GM21723 (cell line): ENCODE results near the gene DRC7.

ENCODE experiments used
- ATAC-seq: cut with Tn5 transposase; IDR thresholded peaks from one replicate; pipeline ENCODE4 v1.9.1; 2021; ENCODE audit warnings: mild to moderate bottlenecking, moderate library complexity; ENCODE audit not compliant: unreplicated experiment

The DRC7 gene

DNA sequence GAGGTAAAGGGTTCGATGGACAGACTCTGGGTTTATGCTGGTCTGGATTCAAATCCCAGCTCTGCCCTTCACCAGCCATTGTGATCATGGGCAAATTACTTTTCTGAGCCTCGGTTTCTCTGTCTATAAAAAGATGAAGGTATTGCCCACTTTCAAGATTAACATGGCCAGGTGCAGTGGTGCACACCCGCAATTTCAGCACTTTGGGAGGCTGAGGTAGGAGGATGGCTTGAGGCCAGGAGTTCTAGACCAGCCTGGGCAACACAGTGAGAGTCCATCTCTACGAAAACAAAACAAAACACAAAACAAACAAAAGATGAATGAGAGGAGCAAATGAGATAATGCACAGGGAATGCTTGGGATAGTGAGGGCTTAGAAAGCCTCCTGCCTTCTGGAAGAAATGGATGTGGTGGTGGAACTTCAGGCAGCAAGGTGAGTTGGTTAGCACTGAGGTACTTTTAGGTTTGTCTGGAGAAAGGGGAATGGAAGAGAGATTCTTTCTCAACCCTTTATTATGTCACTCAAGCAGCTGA, 18.0 kb upstream of the DRC7 start:
- no peak for ATAC-seq

GRCh38 chr16:57677622-57678369, 16.8 kb upstream of the DRC7 start:
- ATAC-seq = no peak

DNA sequence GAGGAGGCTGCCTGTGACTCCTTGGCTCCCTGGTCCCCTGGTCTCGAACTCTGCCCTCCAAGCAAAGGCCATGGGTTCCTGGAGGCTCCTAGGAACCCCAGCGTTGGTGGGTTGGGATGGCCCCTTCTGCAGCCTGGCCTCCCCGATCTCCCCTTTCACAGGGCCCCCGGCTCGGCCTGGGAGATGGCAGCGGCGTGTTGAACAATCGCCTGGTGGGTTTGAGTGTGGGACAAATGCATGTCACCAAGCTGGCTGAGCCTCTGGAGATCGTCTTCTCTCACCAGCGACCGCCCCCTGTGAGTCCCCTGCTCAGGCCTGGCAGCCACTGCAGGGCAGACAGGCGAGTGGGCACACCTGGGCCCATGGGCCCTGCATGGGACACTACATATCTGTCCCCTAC, 15.6 kb upstream of the DRC7 start:
- no peak for ATAC-seq

DNA sequence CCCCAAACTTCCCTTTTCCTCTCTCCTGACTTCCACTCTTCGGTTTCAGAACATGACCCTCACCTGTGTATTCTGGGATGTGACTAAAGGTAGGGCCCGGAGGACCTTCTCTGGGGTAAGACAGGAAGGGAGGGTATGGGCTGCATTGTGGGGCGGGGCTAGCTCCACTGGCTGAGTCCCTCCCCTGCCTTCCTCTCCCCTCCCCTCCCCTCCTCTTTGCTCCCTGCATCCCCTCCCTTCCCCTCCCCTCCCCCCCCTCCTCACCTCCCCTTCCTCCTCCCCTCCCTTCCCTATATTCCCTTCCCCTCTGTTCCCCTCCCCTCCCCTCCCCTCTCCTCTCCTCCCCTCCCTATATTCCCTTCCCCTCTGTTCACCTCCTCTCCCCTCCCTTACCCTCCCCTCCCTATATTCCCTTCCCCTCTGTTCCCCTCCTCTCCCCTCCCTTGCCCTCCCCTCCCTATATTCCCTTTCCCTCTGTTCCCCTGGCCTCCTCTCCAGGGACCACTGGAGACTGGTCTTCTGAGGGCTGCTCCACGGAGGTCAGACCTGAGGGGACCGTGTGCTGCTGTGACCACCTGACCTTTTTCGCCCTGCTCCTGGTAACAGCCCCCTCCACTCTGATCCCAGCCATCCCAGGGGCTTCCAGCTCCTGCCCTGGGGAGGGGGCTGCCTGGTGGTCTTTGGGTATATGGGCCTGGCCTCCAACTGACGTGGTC, 14.7 kb upstream of the DRC7 start:
- ATAC-seq = no peak

DNA sequence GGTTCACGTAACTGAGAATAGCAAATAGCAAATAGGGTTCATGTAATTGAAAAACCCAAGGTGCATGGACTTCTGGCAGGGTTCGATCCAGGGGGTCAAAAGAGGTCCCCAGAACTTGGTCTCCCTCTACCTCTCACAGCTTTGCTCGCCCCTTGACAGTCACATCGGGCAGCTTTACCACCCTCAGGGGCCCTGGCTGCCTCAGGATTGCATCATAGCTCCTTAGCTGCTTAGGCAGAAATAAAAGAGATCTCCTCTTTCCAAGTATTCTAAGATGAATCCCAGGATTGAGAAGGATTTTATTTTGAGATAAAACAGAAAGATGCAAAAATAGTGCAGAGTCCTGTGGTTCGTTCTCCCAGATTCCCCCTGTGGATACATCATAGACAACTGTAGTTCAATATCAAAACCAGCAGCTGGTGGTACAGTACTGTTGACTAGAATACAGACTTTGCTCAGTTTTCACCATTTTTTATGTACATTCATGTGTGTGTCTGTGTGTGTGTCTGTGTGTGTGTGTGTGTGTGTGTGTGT, 13.7 kb upstream of the DRC7 start:
- ATAC-seq = no peak

DNA sequence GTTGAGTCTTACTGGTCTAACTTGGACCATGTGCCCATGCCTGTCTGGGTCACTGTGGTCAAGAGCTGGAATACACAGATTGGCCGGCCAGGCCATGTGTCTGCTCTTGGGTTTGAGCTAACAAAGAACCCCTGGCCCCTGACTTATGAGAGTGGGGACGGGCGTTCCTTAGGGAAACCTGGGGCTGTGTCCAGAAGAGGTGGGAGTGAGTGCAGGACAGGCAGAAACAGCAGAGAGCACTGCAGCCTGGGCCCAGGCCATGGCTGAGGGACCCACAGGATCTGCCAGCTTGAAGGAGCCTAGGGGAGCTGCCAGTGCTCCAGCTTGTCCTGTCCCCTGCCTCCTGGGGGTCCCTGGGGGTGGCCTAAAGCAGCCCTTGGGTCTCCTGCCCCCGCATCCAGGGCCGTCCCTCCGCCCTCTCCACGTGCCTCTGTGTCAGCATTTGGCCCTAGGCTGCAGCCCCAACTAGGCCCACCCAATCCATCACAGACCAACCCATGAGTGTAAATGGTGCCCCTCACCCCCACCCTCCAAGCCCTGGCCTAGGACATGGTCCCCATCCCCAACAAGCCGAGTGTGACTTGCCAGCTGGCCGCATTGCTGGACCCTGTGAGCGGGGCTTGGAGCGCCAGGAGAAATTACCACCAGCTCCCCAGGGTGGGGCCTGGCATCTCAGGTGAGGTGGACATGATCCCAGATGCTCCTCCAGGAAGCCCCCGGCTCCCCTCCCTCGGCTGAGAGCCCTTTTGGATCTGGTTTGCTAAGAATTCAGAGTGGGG, 12.5 kb upstream of the DRC7 start:
- ATAC-seq = no peak

GRCh38 chr16:57682809-57683635, 11.6 kb upstream of the DRC7 start:
- ATAC-seq = no peak

- no peak for ATAC-seq
Observed at GRCh38 chr16:57683636-57684545, 10.7 kb upstream of the DRC7 start.

GRCh38 chr16:57684626-57685358, 9.8 kb upstream of the DRC7 start:
- ATAC-seq = no peak

DNA sequence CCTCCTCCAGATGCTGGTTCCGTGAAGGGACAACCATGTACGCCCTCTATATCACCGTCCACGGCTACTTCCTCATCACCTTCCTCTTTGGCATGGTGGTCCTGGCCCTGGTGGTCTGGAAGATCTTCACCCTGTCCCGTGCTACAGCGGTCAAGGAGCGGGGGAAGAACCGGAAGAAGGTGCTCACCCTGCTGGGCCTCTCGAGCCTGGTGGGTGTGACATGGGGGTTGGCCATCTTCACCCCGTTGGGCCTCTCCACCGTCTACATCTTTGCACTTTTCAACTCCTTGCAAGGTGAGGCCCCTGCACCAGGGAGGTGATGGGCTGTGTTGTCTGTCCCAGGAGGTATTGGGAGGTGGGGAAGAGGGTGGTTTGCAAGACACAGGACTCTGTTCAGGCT, 9.0 kb upstream of the DRC7 start:
- ATAC-seq = no peak

- no peak for ATAC-seq
Observed at GRCh38 chr16:57686577-57686976, 8.0 kb upstream of the DRC7 start.

DNA sequence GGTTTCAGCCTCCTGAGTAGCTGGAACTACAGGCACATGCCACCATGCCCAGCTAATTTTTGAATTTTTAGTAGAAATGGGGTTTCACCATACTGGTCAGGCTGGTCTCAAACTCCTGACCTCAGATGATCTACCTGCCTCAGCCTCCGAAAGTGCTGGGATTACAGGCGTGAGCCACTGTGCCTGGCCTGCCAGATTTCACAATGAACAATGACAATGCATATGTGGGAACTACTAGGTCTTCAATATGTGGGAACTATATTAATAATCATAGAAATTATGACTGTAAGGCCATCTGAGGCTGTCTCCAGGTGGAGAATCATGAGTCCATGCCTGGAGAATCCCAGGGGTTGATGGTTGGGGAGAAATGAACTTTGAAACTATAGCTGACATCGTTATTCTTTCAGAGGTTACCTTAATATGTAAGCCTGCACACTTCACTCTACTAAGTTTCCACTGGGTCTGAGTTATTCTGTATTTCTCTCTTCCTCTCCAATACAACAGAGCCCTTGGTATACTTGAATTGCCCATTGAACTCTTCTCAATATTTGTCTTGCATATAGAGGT, 7.2 kb upstream of the DRC7 start:
- ATAC-seq = no peak

DNA sequence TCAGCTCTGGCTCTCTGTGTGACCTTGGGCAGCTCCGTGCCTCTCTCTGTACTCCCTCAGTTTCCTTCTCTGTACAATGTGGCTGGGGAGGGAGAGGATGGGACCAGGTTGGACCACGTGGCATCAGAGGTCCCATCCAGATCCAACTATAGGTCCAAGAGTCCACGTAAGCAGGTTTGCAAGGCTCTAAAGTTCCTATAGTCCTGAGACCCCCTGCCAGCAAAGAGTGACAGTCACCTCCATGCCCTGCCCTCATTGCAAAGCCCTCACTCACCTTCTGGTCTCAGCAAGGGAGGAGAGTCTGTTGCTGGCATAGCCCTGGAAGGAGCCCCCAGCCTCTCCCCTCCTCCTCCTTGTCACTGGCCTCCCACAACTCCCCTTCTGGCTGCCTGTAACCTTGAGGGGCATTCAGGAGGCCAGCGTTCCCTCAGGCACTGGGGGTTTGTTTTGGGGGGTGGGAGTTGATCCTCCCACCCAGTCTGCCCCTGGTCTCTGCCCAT, 6.1 kb upstream of the DRC7 start:
- no peak for ATAC-seq

- ATAC-seq = no peak
Observed at GRCh38 chr16:57688987-57689761, 5.4 kb upstream of the DRC7 start.

DNA sequence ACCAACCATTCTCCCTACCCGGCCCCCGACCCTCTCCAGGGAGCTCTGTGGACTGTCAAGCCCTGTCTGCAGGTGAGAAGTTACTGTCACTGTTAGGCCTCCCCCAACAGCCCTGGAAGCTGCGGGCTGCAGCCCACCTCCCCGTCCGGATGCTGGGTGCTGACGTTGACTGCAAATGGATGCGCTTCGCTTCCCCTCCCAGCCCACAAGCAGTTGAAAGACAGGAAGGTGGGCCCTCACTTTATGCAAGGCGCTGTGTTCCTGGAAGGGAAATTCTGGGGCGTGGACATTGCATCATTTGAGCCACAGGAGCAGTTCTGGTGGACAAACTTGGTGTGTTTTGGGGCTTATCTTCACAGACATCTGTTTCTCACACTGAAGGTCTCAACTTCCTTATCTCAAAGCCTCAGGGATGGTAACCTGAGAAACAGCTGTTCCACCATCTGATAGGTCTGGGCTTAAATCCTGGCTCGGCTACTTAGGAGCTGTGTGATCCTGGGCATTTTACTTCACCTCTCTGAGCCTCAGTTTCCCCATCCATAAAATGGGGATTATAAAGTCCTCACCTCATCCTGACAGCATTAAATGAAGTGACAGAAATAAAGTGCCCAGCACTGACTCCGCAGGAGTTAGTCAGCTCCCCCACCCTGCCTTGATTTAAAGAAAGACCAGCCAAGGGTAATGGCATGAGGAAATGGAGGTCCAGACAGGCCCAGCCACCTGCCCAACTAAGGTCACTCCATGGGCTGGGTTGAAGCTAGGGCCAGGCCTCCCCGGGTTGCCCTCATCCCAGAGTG, 4.6 kb upstream of the DRC7 start:
- peak; percentile 77 for ATAC-seq

GRCh38 chr16:57690782-57691471, 3.7 kb upstream of the DRC7 start:
- ATAC-seq = no peak
